C1 segment of cervical spinal cord (tissue), 14 donors: ENCODE measurements around the gene GUK1.

Source experiments
- DNase-seq, 14 donors: peaks; one replicate each; lab custom pipeline; 2025; lab: John Stamatoyannopoulos, UW

The GUK1 gene

GRCh38 chr1:228125185-228125584 is 14.9 kb upstream of the GUK1 start:
- no peak for DNase-seq

- DNase-seq: no peak
Observed at GRCh38 chr1:228131766-228132165, 8.3 kb upstream of the GUK1 start.

- no peak for DNase-seq
Observed at GRCh38 chr1:228134591-228134990, 5.5 kb upstream of the GUK1 start.

- DNase-seq: no peak
Observed at GRCh38 chr1:228136901-228137300, 3.2 kb upstream of the GUK1 start.

- no peak for DNase-seq
Observed at GRCh38 chr1:228139406-228139930, 611 bp upstream of the GUK1 start.

GRCh38 chr1:228140724-228141225 is 696 bp downstream of the GUK1 start:
- no peak for DNase-seq

GRCh38 chr1:228141226-228142044 is 1.4 kb downstream of the GUK1 start:
- no peak for DNase-seq

- DNase-seq: no peak
Observed at GRCh38 chr1:228142155-228142691, 2.1 kb downstream of the GUK1 start.

GRCh38 chr1:228142701-228143136 is 2.6 kb downstream of the GUK1 start:
- DNase-seq: no peak

- DNase-seq: no peak
Observed at GRCh38 chr1:228143480-228144192, 3.6 kb downstream of the GUK1 start.

GRCh38 chr1:228144193-228144992 is 4.3 kb downstream of the GUK1 start:
- no peak for DNase-seq

GRCh38 chr1:228144993-228145343 is 4.9 kb downstream of the GUK1 start:
- DNase-seq: no peak

- DNase-seq: no peak
Observed at GRCh38 chr1:228145463-228146416, 5.7 kb downstream of the GUK1 start.

GRCh38 chr1:228146417-228147150 is 6.5 kb downstream of the GUK1 start:
- no peak for DNase-seq

- no peak for DNase-seq
Observed at GRCh38 chr1:228147151-228147693, 7.1 kb downstream of the GUK1 start.

GRCh38 chr1:228147768-228148167 is 7.7 kb downstream of the GUK1 start:
- DNase-seq: no peak

GRCh38 chr1:228148196-228148861 is 8.2 kb downstream of the GUK1 start:
- no peak for DNase-seq

GRCh38 chr1:228148935-228149405 is 8.9 kb downstream of the GUK1 start:
- no peak for DNase-seq
